Keratinocyte (primary cell): ENCODE data around the gene NIPAL4.

Experiments
- EZH2 ChIP-seq: IDR thresholded peaks from one replicate; pipeline ENCODE4 v1.6.1; 2012; ENCODE audit warnings: inconsistent platforms, mild to moderate bottlenecking, low read length, moderate library complexity
- TF ChIP-seq, protein P1 (sequence below), 3 experiments: IDR thresholded peaks in 1 of 3; conservative IDR thresholded peaks in 1 of 3; optimal IDR thresholded peaks in 1 of 3; 2 replicates in 2 of 3; 3 replicates in 1 of 3; pipeline versions ENCODE3 to v1.5.1; 2011; ENCODE audit warnings: low read length in 3 of 3, mild to moderate bottlenecking in 3 of 3, moderate library complexity in 2 of 3, control low read depth in 1 of 3, inconsistent platforms in 1 of 3; ENCODE audit not compliant: insufficient read depth in 2 of 3; ENCODE audit errors: extremely low read depth in 1 of 3

DNA sequence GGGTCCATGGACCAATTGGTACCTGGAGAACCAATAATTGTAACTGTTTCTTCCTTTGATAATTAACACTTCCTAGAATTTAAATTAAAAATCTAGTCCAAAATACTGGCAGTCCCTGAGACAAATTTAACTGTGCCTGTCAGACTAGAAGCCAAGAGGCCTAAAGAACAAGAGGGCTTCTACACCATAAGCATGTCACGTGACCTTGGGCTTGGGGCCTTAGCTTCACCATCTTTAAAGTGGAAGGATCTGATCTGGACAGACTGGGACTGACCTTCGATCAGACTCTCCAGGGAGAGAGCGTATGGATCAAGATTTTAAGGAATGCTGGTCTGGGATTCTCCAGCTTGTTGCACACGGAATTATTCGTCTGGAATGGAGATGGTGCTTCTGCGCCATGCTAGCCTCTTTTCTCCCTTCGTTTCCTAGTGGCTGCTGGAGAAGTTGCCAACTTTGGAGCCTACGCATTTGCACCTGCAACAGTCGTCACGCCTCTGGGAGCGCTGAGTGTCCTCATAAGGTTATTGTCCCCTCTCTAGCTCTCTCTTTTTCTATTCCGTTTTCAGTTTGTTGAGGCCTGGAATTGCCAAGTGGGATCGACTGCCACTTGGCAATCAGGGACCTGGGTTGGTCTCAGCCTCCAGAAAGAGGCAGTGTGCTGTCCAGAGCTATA lies 8.4 kb downstream of the NIPAL4 start:
- TF ChIP-seq, protein P1, sequence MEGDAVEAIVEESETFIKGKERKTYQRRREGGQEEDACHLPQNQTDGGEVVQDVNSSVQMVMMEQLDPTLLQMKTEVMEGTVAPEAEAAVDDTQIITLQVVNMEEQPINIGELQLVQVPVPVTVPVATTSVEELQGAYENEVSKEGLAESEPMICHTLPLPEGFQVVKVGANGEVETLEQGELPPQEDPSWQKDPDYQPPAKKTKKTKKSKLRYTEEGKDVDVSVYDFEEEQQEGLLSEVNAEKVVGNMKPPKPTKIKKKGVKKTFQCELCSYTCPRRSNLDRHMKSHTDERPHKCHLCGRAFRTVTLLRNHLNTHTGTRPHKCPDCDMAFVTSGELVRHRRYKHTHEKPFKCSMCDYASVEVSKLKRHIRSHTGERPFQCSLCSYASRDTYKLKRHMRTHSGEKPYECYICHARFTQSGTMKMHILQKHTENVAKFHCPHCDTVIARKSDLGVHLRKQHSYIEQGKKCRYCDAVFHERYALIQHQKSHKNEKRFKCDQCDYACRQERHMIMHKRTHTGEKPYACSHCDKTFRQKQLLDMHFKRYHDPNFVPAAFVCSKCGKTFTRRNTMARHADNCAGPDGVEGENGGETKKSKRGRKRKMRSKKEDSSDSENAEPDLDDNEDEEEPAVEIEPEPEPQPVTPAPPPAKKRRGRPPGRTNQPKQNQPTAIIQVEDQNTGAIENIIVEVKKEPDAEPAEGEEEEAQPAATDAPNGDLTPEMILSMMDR (optimal IDR thresholded peaks at IDR 0.05 in 1 of 3, IDR thresholded peaks at IDR 0.05 in 1 of 3, conservative IDR thresholded peaks at IDR 0.05 in 1 of 3; ENCODE audit: extremely low read depth in 1 of 3, insufficient read depth in 2 of 3, low read length in 3 of 3), result no peak
- TF ChIP-seq EZH2, result no peak
